Adrenal gland (tissue), 12 donors: ENCODE results near the gene PPP2R5E. TPM values are rescaled to one million over a fixed set of nuclear protein-coding genes. Genes with fewer than 3 reads are reported as not detected.

Experiments used
- DNase-seq, 7 donors: peaks; one replicate each; pipeline ENCODE4 v3.0.0-alpha.2; 2019 to 2020
- H3K27ac ChIP-seq, 5 donors: fragments of 200-600 bp; sonication (generic) in 4 of 5; 1 replicate in 3 of 5; 2 replicates in 2 of 5; pipeline versions ENCODE4 v1.5.1 to v1.8.0; 2016 to 2020; ENCODE audit warnings: mild to moderate bottlenecking in 1 of 5
- H3K27me3 ChIP-seq: fragments of 200-600 bp; 2 replicates; pipeline ENCODE4 v1.8.0; 2021
- H3K36me3 ChIP-seq, 2 donors: fragments of 200-600 bp; replicated peaks in 1 of 2; 1 replicate in 1 of 2; 2 replicates in 1 of 2; pipeline versions ENCODE4 v1.5.1 to v1.8.0; 2018 to 2022
- H3K4me1 ChIP-seq, 2 donors: fragments of 200-600 bp; replicated peaks in 1 of 2; 1 replicate in 1 of 2; 2 replicates in 1 of 2; pipeline versions ENCODE4 v1.5.1 to v1.8.0; 2018 to 2021
- H3K4me3 ChIP-seq, 4 donors: fragments of 200-600 bp; sonication (generic) in 3 of 4; one replicate each; pipeline ENCODE4 v1.5.1; 2016 to 2018
- H3K9me3 ChIP-seq, 3 donors: fragments of 200-600 bp; sonication (generic) in 1 of 3; replicated peaks in 1 of 3; 1 replicate in 2 of 3; 2 replicates in 1 of 3; pipeline versions ENCODE4 v1.5.1 to v1.8.0; 2016 to 2021
- POLR2A ChIP-seq, 2 donors: fragments of 450-650 bp; IDR thresholded peaks; one replicate each; pipeline ENCODE4 v1.6.1; 2017; ENCODE audit warnings: antibody characterized with exemption in 2 of 2, mild to moderate bottlenecking in 2 of 2, moderate library complexity in 1 of 2
- WGBS, 4 donors: extraction: QIAGEN DNeasy Blood & Tissue Kit in 2 of 4; methylation state at CpG; one replicate each; pipeline versions ENCODE4 v1.1.5 to v1.1.7; 2013 to 2017; 5-methylcytosine and 5-hydroxymethylcytosine counted together
- intact Hi-C, 2 donors: fragments of 100-400 bp; cut with DNase I; formaldehyde crosslinking; loops; one replicate each; pipeline versions ENCODE4 v1.14.1 to v1.15.0; 2022 to 2023
- polyA plus RNA-seq, 3 donors: library from polyadenylated mRNA; stranded (reverse); fragments of 200-250 nt in 2 of 3; fragments of 350-450 nt in 1 of 3; fragmentation: Illumina TruSeq in 1 of 3; extraction: RNeasy Lipid Tissue Mini Kit (QIAGEN cat#74804) in 1 of 3; gene quantifications; one replicate each; pipeline ENCODE4 v1.2.3, GENCODE V29; 2013 to 2014
- total RNA-seq, 9 donors: library from RNA; depleted of rRNA in 4 of 9; stranded (reverse); fragments of >200 nt in 4 of 9; fragments of 120-200 nt in 1 of 9; fragmentation: NEBNext Ultra II Directional in 1 of 9; extraction: Animal tissue kit (Norgen Biotek cat#: 25700) in 1 of 9; gene quantifications; one replicate each; pipeline versions ENCODE4 v1.1.0 to v1.2.4, GENCODE V29; 2013 to 2023
- TF ChIP-seq, protein P1 (sequence below), 6 experiments: fragments of 450-650 bp in 4 of 6; fragments of 200-600 bp in 2 of 6; sonication (generic) in 1 of 6; IDR thresholded peaks; 1 replicate in 5 of 6; 2 replicates in 1 of 6; pipeline versions ENCODE4 v1.5.1 to v1.8.0; 2016 to 2021; ENCODE audit warnings: antibody characterized with exemption in 6 of 6, mild to moderate bottlenecking in 2 of 6, moderate library complexity in 1 of 6
- donor health status: healthy with polysubstance abuse.
- donor health status: Bipolar disorder and iron deficiency.
- donor health status: DM: yes; HTN: yes; CAD: no.
- donor health status: DM: no; HTN: no; CAD: no.
- donor health status: DM: no; HTN: no; CAD: no.
- donor health status: DM: yes; HTN: yes; CAD: no.

PPP2R5E gene
- total and polyA plus RNA-seq, 12 donors = 5.7 to 46.5 (median 23.9) TPM

DNA sequence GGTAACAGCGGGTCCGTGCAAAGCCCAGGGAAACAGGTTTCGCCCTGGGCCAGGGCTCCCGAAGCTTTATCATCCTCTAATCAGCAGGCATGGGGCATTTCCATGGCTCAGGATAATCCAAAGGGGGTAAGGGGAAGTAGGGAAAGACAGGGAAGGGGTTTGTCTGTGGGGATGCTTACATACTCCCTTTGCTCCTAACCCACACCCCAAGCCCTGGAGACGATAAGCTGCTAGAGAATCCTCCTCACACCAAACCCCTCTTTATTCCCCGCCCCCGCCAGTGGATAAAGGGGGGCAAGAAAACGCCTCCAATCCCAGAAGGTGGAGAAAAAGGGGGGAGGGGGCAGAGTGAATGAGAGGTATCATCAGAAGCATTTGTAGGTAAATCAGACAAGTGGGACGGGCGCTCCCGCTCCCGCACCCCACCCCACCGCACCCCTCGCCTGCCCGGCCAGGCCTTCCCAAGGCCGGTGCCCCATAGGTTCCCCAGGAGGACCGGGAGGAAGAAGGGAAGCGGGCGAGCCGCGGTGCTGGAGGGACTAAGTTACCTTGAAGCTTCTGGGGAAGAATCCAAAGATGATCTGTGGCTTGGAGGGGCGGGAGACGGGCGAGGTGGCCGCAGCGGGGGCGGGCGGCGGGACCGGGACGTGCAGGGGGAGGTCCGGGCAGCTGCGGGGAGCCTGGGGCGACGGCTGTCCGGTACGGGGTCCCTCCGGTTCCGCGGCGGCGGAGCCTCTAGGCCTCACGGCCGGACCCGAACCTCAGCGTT, 762 bp downstream of the PPP2R5E start:
- peak; percentile 25 to 62 (median 38) for DNase-seq
- H3K9me3 ChIP-seq = no peaks in the 10 kb centered on the region
- peak overlapping the region; percentile 51 to 89 (median 77) for H3K27ac ChIP-seq
- H3K4me1 ChIP-seq = peaks cover 7 to 27% of the 10 kb centered on the region in 2 donors
- intact Hi-C loops = loop anchor here (2.0 to 10.0 kb wide), 3 partner anchors 92 to 154 kb away; no protein-coding TSS in a partner anchor
- WGBS, 4 donors = 0 to 1% (median 0%) methylated on average over 23 to 46 of the region's 46 CpGs
- TF ChIP-seq POLR2A (IDR thresholded peaks at IDR 0.05) = no peak
- TF ChIP-seq, protein P1, sequence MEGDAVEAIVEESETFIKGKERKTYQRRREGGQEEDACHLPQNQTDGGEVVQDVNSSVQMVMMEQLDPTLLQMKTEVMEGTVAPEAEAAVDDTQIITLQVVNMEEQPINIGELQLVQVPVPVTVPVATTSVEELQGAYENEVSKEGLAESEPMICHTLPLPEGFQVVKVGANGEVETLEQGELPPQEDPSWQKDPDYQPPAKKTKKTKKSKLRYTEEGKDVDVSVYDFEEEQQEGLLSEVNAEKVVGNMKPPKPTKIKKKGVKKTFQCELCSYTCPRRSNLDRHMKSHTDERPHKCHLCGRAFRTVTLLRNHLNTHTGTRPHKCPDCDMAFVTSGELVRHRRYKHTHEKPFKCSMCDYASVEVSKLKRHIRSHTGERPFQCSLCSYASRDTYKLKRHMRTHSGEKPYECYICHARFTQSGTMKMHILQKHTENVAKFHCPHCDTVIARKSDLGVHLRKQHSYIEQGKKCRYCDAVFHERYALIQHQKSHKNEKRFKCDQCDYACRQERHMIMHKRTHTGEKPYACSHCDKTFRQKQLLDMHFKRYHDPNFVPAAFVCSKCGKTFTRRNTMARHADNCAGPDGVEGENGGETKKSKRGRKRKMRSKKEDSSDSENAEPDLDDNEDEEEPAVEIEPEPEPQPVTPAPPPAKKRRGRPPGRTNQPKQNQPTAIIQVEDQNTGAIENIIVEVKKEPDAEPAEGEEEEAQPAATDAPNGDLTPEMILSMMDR (IDR thresholded peaks at IDR 0.05) = no peak
- no peaks in the 10 kb centered on the region for H3K27me3 ChIP-seq
- H3K4me3 ChIP-seq = peak overlapping the region; percentile 63 to 100 (median 86)
- H3K36me3 ChIP-seq = peaks cover 0 to 20% of the 10 kb centered on the region in 2 donors

- intact Hi-C loops = no loop called here
- Histone ChIP-seq H3K27me3 (no peaks in the 10 kb centered on the region), H3K36me3 (peaks cover 0 to 29% of the 10 kb centered on the region in 2 donors), H3K9me3 (no peaks in the 10 kb centered on the region), H3K4me3 (no peak overlapping the region), H3K27ac (no peak overlapping the region), H3K4me1 (peaks cover 0 to 7% of the 10 kb centered on the region in 2 donors)
- TF ChIP-seq, protein P1 (IDR thresholded peaks at IDR 0.05) = no peak
- TF ChIP-seq POLR2A (IDR thresholded peaks at IDR 0.05) = no peak
- DNase-seq = no peak
Measured at GRCh38 chr14:63535918-63536317, 7.3 kb downstream of the PPP2R5E start.

GRCh38 chr14:63533474-63533873, 9.7 kb downstream of the PPP2R5E start:
- intact Hi-C loops = no loop called here
- no peaks in the 10 kb centered on the region for H3K9me3 ChIP-seq
- 96 to 98% (median 97%) methylated on average over 15 of the region's 15 CpGs for WGBS, 4 donors
- no peak overlapping the region for H3K27ac ChIP-seq
- DNase-seq = no peak
- TF ChIP-seq, protein P1 (IDR thresholded peaks at IDR 0.05) = no peak
- no peak for TF ChIP-seq POLR2A (IDR thresholded peaks at IDR 0.05)
- no peaks in the 10 kb centered on the region for H3K27me3 ChIP-seq
- peaks cover 0 to 19% of the 10 kb centered on the region in 2 donors for H3K36me3 ChIP-seq
- no peak overlapping the region for H3K4me3 ChIP-seq
- H3K4me1 ChIP-seq = peaks cover 0 to 3% of the 10 kb centered on the region in 2 donors

DNA sequence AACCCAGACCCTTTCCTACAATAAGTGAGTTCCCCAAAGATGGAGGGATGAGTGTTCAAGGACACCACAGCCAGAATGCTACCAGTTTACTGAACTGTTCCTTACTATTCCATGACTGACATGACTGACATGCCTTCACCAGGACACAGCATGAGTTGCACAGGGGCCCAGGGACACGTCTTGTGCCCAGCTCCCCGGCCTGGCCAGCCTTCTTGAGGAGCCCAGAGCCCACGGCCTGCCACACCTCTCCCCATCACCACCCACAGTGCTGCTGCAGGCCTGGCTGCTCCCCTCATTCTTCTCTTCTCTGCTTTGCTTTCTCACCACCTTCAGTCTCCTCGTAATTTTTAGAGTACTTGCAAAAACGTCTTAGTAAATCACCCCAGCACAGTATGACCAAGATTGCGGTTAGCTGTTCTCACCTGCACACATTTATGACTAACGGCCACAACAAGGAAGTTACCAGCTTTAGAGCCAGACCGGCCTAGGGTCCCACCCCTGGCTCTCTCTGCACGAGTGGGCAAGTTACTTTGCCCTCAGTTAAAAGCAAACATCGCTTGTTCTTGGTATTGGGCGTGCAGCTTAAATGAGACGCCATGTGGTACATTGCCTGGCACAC, 18.5 kb downstream of the PPP2R5E start:
- intact Hi-C loops = no loop called here
- H3K27ac ChIP-seq = peak overlapping the region in 1 of 5 donors; percentile 10
- no peak for DNase-seq
- no peaks in the 10 kb centered on the region for H3K9me3 ChIP-seq
- WGBS, 4 donors = 89 to 94% (median 92%) methylated on average over 12 of the region's 12 CpGs
- no peaks in the 10 kb centered on the region for H3K36me3 ChIP-seq
- no peak overlapping the region for H3K4me3 ChIP-seq
- no peak for TF ChIP-seq POLR2A (IDR thresholded peaks at IDR 0.05)
- TF ChIP-seq, protein P1 (IDR thresholded peaks at IDR 0.05) = no peak
- no peaks in the 10 kb centered on the region for H3K27me3 ChIP-seq
- peaks cover 0 to 21% of the 10 kb centered on the region in 2 donors for H3K4me1 ChIP-seq
